OCI-LY1 (cell line): ENCODE results near the gene HMG20B.

Experiments
- H2AFZ ChIP-seq: fragments of 200-600 bp; sonication (generic), shearing (Covaris generic); 2 replicates; pipeline ENCODE4 v1.6.0; 2014; ENCODE audit warnings: antibody characterized with exemption, mild to moderate bottlenecking, low read length
- H3F3A ChIP-seq: fragments of 200-600 bp; sonication (generic), shearing (Covaris generic); 2 replicates; pipeline ENCODE4 v1.6.0; 2014; ENCODE audit warnings: mild to moderate bottlenecking, antibody characterized with exemption, low read length, moderate library complexity; ENCODE audit not compliant: insufficient read depth
- H3K27ac ChIP-seq: fragments of 200-600 bp; sonication (generic); 2 replicates; pipeline ENCODE4 v1.5.1; 2014; ENCODE audit warnings: low read length, mixed run types, mild to moderate bottlenecking, low read depth; ENCODE audit not compliant: poor library complexity, severe bottlenecking
- H3K27me3 ChIP-seq: fragments of 200-600 bp; sonication (generic); 2 replicates; pipeline ENCODE4 v1.6.0; 2014; ENCODE audit warnings: antibody characterized with exemption, mild to moderate bottlenecking, low read length, moderate library complexity; ENCODE audit not compliant: insufficient read depth
- H3K36me3 ChIP-seq: fragments of 200-600 bp; sonication (generic); 2 replicates; pipeline ENCODE4 v1.6.1; 2014; ENCODE audit warnings: mild to moderate bottlenecking, antibody characterized with exemption, low read length, moderate library complexity, mixed read lengths; ENCODE audit not compliant: insufficient read depth
- H3K4me1 ChIP-seq: fragments of 200-600 bp; sonication (generic); 2 replicates; pipeline ENCODE4 v1.5.1; 2014; ENCODE audit warnings: mild to moderate bottlenecking, low read length, moderate library complexity; ENCODE audit not compliant: insufficient read depth, severe bottlenecking
- H3K4me2 ChIP-seq: fragments of 200-600 bp; sonication (generic), shearing (Covaris generic); 2 replicates; pipeline ENCODE4 v1.6.1; 2014; ENCODE audit warnings: low read length
- H3K4me3 ChIP-seq: fragments of 200-600 bp; sonication (generic); 2 replicates; pipeline ENCODE4 v1.5.1; 2014; ENCODE audit warnings: low read length, low read depth, mild to moderate bottlenecking, mixed read lengths; ENCODE audit not compliant: poor library complexity, severe bottlenecking
- H3K79me2 ChIP-seq: fragments of 200-600 bp; shearing (Covaris generic); 2 replicates; pipeline ENCODE4 v1.6.1; 2016; ENCODE audit warnings: mixed run types, low read length, mixed read lengths; ENCODE audit not compliant: insufficient read depth
- H3K9ac ChIP-seq: fragments of 200-600 bp; sonication (generic), shearing (Covaris generic); 2 replicates; pipeline ENCODE4 v1.6.1; 2014; ENCODE audit warnings: mild to moderate bottlenecking, low read length, mixed read lengths
- H3K9me2 ChIP-seq: fragments of 200-600 bp; sonication (generic), shearing (Covaris generic); 2 replicates; pipeline ENCODE4 v1.6.1; 2014; ENCODE audit warnings: low read depth, mild to moderate bottlenecking, low read length, mixed read lengths
- H3K9me3 ChIP-seq: fragments of 200-600 bp; shearing (Covaris generic); 2 replicates; pipeline ENCODE4 v1.6.1; 2014; ENCODE audit warnings: low read length, mixed read lengths
- H4K20me1 ChIP-seq: fragments of 200-600 bp; sonication (generic), shearing (Covaris generic); 2 replicates; pipeline ENCODE4 v1.6.0; 2016; ENCODE audit warnings: mild to moderate bottlenecking, low read length; ENCODE audit not compliant: insufficient read depth
- EZH2 ChIP-seq: fragments of 200-600 bp; sonication (generic), shearing (Covaris generic); IDR thresholded peaks from 2 replicates; pipeline ENCODE4 v1.8.0; 2017; ENCODE audit warnings: borderline replicate concordance, mixed run types, mild to moderate bottlenecking, antibody characterized with exemption, low read length, moderate library complexity, mixed read lengths
- TF ChIP-seq, protein P1 (sequence below): fragments of 200-600 bp; sonication (generic), shearing (Covaris generic); IDR thresholded peaks from 2 replicates; pipeline ENCODE4 v1.5.1; 2017; ENCODE audit warnings: mild to moderate bottlenecking, antibody characterized with exemption, low read length, moderate library complexity, mixed read lengths

HMG20B gene

DNA sequence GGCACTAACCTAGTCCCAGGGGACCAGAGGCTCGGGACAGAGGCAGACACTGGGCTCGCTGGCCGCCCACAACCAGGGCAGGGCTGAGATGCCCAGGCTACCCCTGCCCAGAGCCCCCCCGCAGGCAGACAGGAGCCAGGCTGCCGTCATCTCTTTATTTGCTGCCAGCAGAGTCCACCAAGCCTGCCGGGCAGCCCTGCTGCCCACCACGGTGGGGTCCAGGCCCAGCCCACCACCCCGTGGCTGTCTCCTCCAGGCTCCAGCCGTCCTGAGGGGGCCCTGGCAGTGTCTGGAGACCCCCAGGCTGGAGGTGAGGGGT, 28.7 kb upstream of the HMG20B start:
- Histone ChIP-seq H3K27ac (no peak overlapping the region), H3K4me1 (peaks cover 9% of the 10 kb centered on the region), H3K9me3 (no peaks in the 10 kb centered on the region), H3K9me2 (no peaks in the 10 kb centered on the region), H3K79me2 (no peaks in the 10 kb centered on the region), H3K9ac (no peak overlapping the region; the same call in 1 of the 2 replicates), H3K4me2 (no peak overlapping the region), H3K36me3 (peaks cover 36% of the 10 kb centered on the region), H3K27me3 (no peaks in the 10 kb centered on the region), H4K20me1 (no peaks in the 10 kb centered on the region), H3F3A (no peaks in the 10 kb centered on the region), H2AFZ (no peak overlapping the region), H3K4me3 (no peak overlapping the region)
- TF ChIP-seq EZH2 = no peak
- TF ChIP-seq, protein P1, sequence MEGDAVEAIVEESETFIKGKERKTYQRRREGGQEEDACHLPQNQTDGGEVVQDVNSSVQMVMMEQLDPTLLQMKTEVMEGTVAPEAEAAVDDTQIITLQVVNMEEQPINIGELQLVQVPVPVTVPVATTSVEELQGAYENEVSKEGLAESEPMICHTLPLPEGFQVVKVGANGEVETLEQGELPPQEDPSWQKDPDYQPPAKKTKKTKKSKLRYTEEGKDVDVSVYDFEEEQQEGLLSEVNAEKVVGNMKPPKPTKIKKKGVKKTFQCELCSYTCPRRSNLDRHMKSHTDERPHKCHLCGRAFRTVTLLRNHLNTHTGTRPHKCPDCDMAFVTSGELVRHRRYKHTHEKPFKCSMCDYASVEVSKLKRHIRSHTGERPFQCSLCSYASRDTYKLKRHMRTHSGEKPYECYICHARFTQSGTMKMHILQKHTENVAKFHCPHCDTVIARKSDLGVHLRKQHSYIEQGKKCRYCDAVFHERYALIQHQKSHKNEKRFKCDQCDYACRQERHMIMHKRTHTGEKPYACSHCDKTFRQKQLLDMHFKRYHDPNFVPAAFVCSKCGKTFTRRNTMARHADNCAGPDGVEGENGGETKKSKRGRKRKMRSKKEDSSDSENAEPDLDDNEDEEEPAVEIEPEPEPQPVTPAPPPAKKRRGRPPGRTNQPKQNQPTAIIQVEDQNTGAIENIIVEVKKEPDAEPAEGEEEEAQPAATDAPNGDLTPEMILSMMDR = no peak

GRCh38 chr19:3544742-3545668, 27.7 kb upstream of the HMG20B start:
- no peaks in the 10 kb centered on the region for H3K79me2 ChIP-seq
- peaks cover 9% of the 10 kb centered on the region for H3K4me1 ChIP-seq
- H3K9me2 ChIP-seq = no peaks in the 10 kb centered on the region
- no peak overlapping the region; the same call in 1 of the 2 replicates for H3K9ac ChIP-seq
- TF ChIP-seq, protein P1 = peak; percentile 95
- TF ChIP-seq EZH2 = no peak
- no peaks in the 10 kb centered on the region for H3F3A ChIP-seq
- H3K9me3 ChIP-seq = no peaks in the 10 kb centered on the region
- H3K4me2 ChIP-seq = peak overlapping the region; percentile 56; the same call in 1 of the 2 replicates
- H3K27me3 ChIP-seq = no peaks in the 10 kb centered on the region
- H3K27ac ChIP-seq = no peak overlapping the region
- no peaks in the 10 kb centered on the region for H4K20me1 ChIP-seq
- no peak overlapping the region for H3K4me3 ChIP-seq
- peaks cover 33% of the 10 kb centered on the region for H3K36me3 ChIP-seq
- H2AFZ ChIP-seq = no peak overlapping the region

DNA sequence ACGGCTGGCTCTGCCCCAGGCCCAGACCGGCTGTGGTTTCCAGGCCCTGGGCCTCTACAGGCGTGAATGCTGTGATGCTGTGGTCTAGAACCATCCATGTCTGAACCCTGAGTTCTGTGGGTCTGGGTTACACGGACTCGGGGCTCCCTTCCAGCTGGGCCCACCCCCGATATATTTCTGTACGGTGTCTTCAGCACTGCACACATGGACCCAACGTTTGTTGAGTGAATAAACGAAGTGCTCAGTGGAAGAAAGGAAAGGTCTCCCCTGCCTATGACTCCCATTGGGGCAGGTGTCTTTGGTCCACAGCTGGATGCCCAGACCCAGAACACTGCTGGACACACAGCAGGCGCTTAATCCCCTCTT, 27.1 kb upstream of the HMG20B start:
- H3K4me2 ChIP-seq = no peak overlapping the region

More for the DNA sequence above, 27.1 kb upstream of the HMG20B start:
- Histone ChIP-seq H3K9me3 (no peaks in the 10 kb centered on the region), H4K20me1 (no peaks in the 10 kb centered on the region), H3K79me2 (no peaks in the 10 kb centered on the region), H3K9me2 (no peaks in the 10 kb centered on the region), H3K4me3 (no peak overlapping the region), H3K36me3 (peaks cover 34% of the 10 kb centered on the region), H3K27ac (no peak overlapping the region), H3F3A (no peaks in the 10 kb centered on the region), H3K9ac (no peak overlapping the region), H3K4me1 (peaks cover 9% of the 10 kb centered on the region), H2AFZ (no peak overlapping the region), H3K27me3 (no peaks in the 10 kb centered on the region)
- TF ChIP-seq, protein P1 = no peak
- no peak for TF ChIP-seq EZH2
